ENCODE measurements around the gene IVD. TPM values are rescaled to one million over a fixed set of nuclear protein-coding genes. Genes with fewer than 3 reads are reported as not detected.

Gene IVD
- total RNA-seq, 1 experiment from 2014 or later, result 93.1 TPM

GRCh38 chr15:40436892-40437751 is 31.5 kb downstream of the IVD start:
- H3K79me1 ChIP-seq (ENCODE audit: insufficient read depth, low read depth, low read length, poor library complexity, severe bottlenecking), result no peaks in the 10 kb centered on the region
- peaks cover 39 to 41% of the 10 kb centered on the region in 2 experiments for H3K4me1 Mint-ChIP-seq
- H3K27ac ChIP-seq (ENCODE audit: insufficient read length, low read depth, low read length), result no peak overlapping the region
- no peak overlapping the region for H2BK15ac ChIP-seq (ENCODE audit: low read depth, low read length)
- no peak overlapping the region for H3K18ac ChIP-seq (ENCODE audit: insufficient read length, low read depth, low read length)
- no peak overlapping the region for H4K8ac ChIP-seq (replicated peaks; ENCODE audit: insufficient read length, low read depth, low read length)
- no peak overlapping the region for H2BK120ac ChIP-seq (ENCODE audit: low read depth, low read length, poor library complexity, severe bottlenecking)
- H4K20me1 ChIP-seq (ENCODE audit: control insufficient read depth, insufficient read depth, insufficient read length), result no peaks in the 10 kb centered on the region
- no peak; the same call in 2 of the 3 replicates for TF ChIP-seq CTCF (conservative IDR thresholded peaks at IDR 0.05)
- H3K27me3 Mint-ChIP-seq (ENCODE audit: low read depth), result peaks cover 48% of the 10 kb centered on the region
- H2BK20ac ChIP-seq (ENCODE audit: low read depth, low read length, poor library complexity, severe bottlenecking), result no peak overlapping the region
- peaks cover 4% of the 10 kb centered on the region; the same call in 1 of the 2 replicates for H3K79me2 ChIP-seq (ENCODE audit: insufficient read depth, low read length)
- H3K9me3 Mint-ChIP-seq, result no peaks in the 10 kb centered on the region; a peak in 1 of 5 replicates
- H3K56ac ChIP-seq (ENCODE audit: insufficient read length, low read depth, low read length), result no peak overlapping the region
- H3K27ac Mint-ChIP-seq, result peak overlapping the region in 2 of 3 experiments; percentile 57 to 76; a peak in 2 of 7 replicates
- H3K14ac ChIP-seq (ENCODE audit: insufficient read depth, low read length), result no peak overlapping the region; the same call in 1 of the 2 replicates
- peaks cover 11% of the 10 kb centered on the region; the same call in 1 of the 2 replicates for H3K27me3 ChIP-seq (ENCODE audit: insufficient read depth, low read length)
- H3T11ph ChIP-seq (ENCODE audit: low read length), result no peak overlapping the region
- no peak overlapping the region for H4K91ac ChIP-seq (ENCODE audit: insufficient read length, low read depth, low read length)
- no peak overlapping the region for H3K4ac ChIP-seq (ENCODE audit: low read depth, low read length)
- no peak overlapping the region for H4K5ac ChIP-seq (ENCODE audit: insufficient read length, low read depth, low read length)
- no CpG with 5 or more reads among the region's 17 CpGs for WGBS (ENCODE audit: extremely low coverage, insufficient read length, low lambda C conversion rate)
- H2BK12ac ChIP-seq (ENCODE audit: insufficient read length, low read depth, low read length), result no peak overlapping the region
- no peak for DNase-seq
- peak overlapping the region; percentile 32 for H3K9ac ChIP-seq (ENCODE audit: extremely low read depth, insufficient read length, low read length)
- no peak overlapping the region for H2AK5ac ChIP-seq (ENCODE audit: insufficient read length, low read length)
- peaks cover 47% of the 10 kb centered on the region for H3K23me2 ChIP-seq (ENCODE audit: insufficient read length, low read depth, low read length, poor library complexity, severe bottlenecking)
- no peak overlapping the region for H2AFZ ChIP-seq (ENCODE audit: low read length)
- peak overlapping the region; percentile 80 for H3K4me2 ChIP-seq (ENCODE audit: insufficient read depth, insufficient read length, low read length)
- H3K23ac ChIP-seq (ENCODE audit: insufficient read length, low read depth, low read length), result no peak overlapping the region
- no peaks in the 10 kb centered on the region for H3K9me3 ChIP-seq (ENCODE audit: control insufficient read depth, low read depth, low read length)
- no peaks in the 10 kb centered on the region; a peak in 1 of 7 replicates for H3K36me3 Mint-ChIP-seq (ENCODE audit: insufficient read depth in 1 of 3, low read depth in 3 of 3)
- H3K4me1 ChIP-seq (ENCODE audit: insufficient read depth, low read length), result peaks cover 8% of the 10 kb centered on the region
- H2BK5ac ChIP-seq (ENCODE audit: insufficient read length, low read length), result no peak overlapping the region
- peak overlapping the region; percentile 93 to 96 for H3K4me3 Mint-ChIP-seq
